ENCODE results near the gene RNF167.

Gene RNF167

GRCh38 chr17:4986951-4987766 is 47.1 kb downstream of the RNF167 start, which contains the start of gene CAMTA2:
Gene CAMTA2 (minus strand): TSS chr17:4987675. CDS start chr17:4986222, 1,453 bp downstream.
- DNase-seq: peak; percentile 20 to 82

- peak in 1 of 2 experiments; percentile 26 for DNase-seq
These were observed 47.9 kb downstream of the RNF167 start for GRCh38 chr17:4987767-4988567.

GRCh38 chr17:4994081-4994595 is 54.1 kb downstream of the RNF167 start:
- no peak for DNase-seq
